GM12873 (cell line): ENCODE measurements around the gene FBXO15.

Experiments
- CTCF ChIP-seq: IDR thresholded peaks from 2 replicates; pipeline ENCODE4 v1.5.1; 2012; ENCODE audit warnings: low read depth, mild to moderate bottlenecking, moderate library complexity, low read length, control low read depth; ENCODE audit not compliant: insufficient read depth; ENCODE audit errors: missing control alignments

The FBXO15 gene

GRCh38 chr18:74184875-74185274, 37.2 kb upstream of the FBXO15 start:
- no peak for TF ChIP-seq CTCF

GRCh38 chr18:74183130-74183529, 35.5 kb upstream of the FBXO15 start:
- TF ChIP-seq CTCF = no peak

- TF ChIP-seq CTCF = no peak
Observed at GRCh38 chr18:74182335-74182734, 34.7 kb upstream of the FBXO15 start.

GRCh38 chr18:74179623-74180199, 32.1 kb upstream of the FBXO15 start:
- TF ChIP-seq CTCF = no peak

GRCh38 chr18:74178884-74179283, 31.2 kb upstream of the FBXO15 start:
- no peak for TF ChIP-seq CTCF

GRCh38 chr18:74175658-74176057, 28.0 kb upstream of the FBXO15 start:
- TF ChIP-seq CTCF = no peak

GRCh38 chr18:74173434-74173750, 25.8 kb upstream of the FBXO15 start:
- TF ChIP-seq CTCF = no peak

- no peak for TF ChIP-seq CTCF
Observed at GRCh38 chr18:74172697-74173433, 25.2 kb upstream of the FBXO15 start.
